Measurements from ENCODE around the gene NISCH. TPM values are rescaled to one million over a fixed set of nuclear protein-coding genes. Genes with fewer than 3 reads are reported as not detected.

The NISCH gene
- total and polyA plus RNA-seq, 2 donors (not counting 3 experiments of a cell fraction or from before 2014, with no cell fraction given), result 156 to 178 TPM

DNA sequence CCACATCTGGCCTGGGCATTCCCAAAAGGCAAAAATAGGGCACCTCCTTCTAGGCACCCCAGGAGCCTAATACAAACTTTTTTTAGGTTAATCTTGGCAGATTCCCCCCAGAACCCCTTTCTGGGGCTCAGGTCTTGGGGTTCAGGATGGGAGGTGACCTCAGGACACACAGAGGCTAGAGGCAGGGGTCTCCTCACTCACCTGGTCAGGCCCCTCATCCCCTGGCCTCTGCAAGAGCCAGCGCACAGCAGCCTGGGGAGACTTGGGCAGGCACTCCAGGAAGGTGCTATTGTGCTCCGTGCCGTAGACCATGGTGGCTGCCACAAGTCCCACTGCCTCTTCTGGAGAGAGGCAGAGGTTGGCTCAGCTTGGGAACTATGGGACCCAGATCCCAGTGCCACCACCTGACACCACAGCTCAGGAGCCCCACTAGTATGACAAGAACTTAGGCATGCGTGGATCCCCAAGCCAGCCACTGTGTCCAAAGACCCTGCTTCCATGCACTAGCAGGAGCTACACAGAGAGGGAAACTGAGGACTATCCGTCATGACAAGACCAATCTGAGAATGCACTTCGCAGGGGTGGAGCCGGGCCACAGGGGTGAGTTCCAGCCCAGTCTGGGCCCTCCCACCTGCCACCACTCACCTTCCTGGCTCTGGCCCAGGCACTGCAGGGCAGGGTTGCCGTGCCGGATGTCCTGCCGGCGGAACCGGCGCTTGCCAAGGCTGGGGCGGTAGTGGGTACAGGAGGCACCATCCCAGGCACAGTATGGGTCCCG, 17.9 kb upstream of the NISCH start:
- Histone ChIP-seq H3K4me1 (ENCODE audit: control insufficient read depth, extremely low read depth, insufficient read depth, low read length) (peaks cover 5% of the 10 kb centered on the region), H3K9ac (replicated peaks; ENCODE audit: extremely low read depth, insufficient read depth, low read length) (no peak overlapping the region), H3K9me1 (replicated peaks; ENCODE audit: control insufficient read depth, extremely low read depth, insufficient read depth, low read length) (no peaks in the 10 kb centered on the region), H3K36me3 (ENCODE audit: control insufficient read depth in 2 of 2, extremely low read depth in 1 of 2, insufficient read depth in 2 of 2, low read length in 2 of 2) (peaks cover 0 to 20% of the 10 kb centered on the region in 2 experiments), H3K79me2 (ENCODE audit: control insufficient read depth, insufficient read depth, low read length) (no peaks in the 10 kb centered on the region), H4K20me1 (replicated peaks; ENCODE audit: control insufficient read depth, extremely low read depth, insufficient read depth, low read length) (no peaks in the 10 kb centered on the region), H3K4me3 (replicated peaks in 1 of 3; ENCODE audit: insufficient read depth in 1 of 3, low read depth in 1 of 3, low read length in 3 of 3) (no peak overlapping the region), H3K27me3 (ENCODE audit: control insufficient read depth in 2 of 2, insufficient read depth in 2 of 2, low read length in 2 of 2) (no peaks in the 10 kb centered on the region), H2AFZ (ENCODE audit: low read depth, low read length) (no peak overlapping the region), H3K9me3 (replicated peaks; ENCODE audit: control insufficient read depth, insufficient read depth, low read length) (no peaks in the 10 kb centered on the region), H3K4me2 (ENCODE audit: insufficient read depth, low read length) (no peak overlapping the region), H3K27ac (ENCODE audit: insufficient read depth, low read depth, low read length) (no peak overlapping the region)
- dilution Hi-C loops (cut with MboI; ENCODE audit: extremely low pct_ligation_motif_present, low sequenced_read_pairs), result no loop called here
- intact Hi-C loops (cut with micrococcal nuclease), result no loop called here
- ChIA-PET CTCF (interaction anchor here (4.6 kb wide), 1 partner anchor 9 kb away, joined by 24 read pairs; the partner anchor contains the start of gene SEMA3G), POLR2A (no interaction called here)
- BruUV-seq (replicated peaks), result no TSS peak
- DNase-seq (ENCODE audit: low read depth, low spot score) (no peak), FAIRE-seq (no peak)
- TF ChIP-seq, protein P1, sequence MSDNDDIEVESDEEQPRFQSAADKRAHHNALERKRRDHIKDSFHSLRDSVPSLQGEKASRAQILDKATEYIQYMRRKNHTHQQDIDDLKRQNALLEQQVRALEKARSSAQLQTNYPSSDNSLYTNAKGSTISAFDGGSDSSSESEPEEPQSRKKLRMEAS (IDR thresholded peaks at IDR 0.05; ENCODE audit: insufficient read depth, insufficient read length), result no peak
- TF ChIP-seq POLR2A (IDR thresholded peaks at IDR 0.05; ENCODE audit: low read depth, low read length), result no peak
- TF ChIP-seq GATA2 (IDR thresholded peaks at IDR 0.05; ENCODE audit: insufficient read depth, insufficient read length, low read depth, low read length), result no peak
- no peak for TF ChIP-seq EZH2 (IDR thresholded peaks at IDR 0.05; ENCODE audit: borderline replicate concordance, low read depth, low read length, severe bottlenecking)
- TF ChIP-seq, protein P2, sequence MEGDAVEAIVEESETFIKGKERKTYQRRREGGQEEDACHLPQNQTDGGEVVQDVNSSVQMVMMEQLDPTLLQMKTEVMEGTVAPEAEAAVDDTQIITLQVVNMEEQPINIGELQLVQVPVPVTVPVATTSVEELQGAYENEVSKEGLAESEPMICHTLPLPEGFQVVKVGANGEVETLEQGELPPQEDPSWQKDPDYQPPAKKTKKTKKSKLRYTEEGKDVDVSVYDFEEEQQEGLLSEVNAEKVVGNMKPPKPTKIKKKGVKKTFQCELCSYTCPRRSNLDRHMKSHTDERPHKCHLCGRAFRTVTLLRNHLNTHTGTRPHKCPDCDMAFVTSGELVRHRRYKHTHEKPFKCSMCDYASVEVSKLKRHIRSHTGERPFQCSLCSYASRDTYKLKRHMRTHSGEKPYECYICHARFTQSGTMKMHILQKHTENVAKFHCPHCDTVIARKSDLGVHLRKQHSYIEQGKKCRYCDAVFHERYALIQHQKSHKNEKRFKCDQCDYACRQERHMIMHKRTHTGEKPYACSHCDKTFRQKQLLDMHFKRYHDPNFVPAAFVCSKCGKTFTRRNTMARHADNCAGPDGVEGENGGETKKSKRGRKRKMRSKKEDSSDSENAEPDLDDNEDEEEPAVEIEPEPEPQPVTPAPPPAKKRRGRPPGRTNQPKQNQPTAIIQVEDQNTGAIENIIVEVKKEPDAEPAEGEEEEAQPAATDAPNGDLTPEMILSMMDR (IDR thresholded peaks at IDR 0.05; ENCODE audit: extremely low read depth in 1 of 2, insufficient read depth in 1 of 2, low read depth in 1 of 2, low read length in 2 of 2), result no peak
- TF ChIP-seq FOS (IDR thresholded peaks at IDR 0.05; ENCODE audit: borderline replicate concordance, insufficient read depth, low read length), result no peak

Measured in endothelial cell of umbilical vein (primary cell).